Measurements from ENCODE around the gene PCDHA1. TPM values are rescaled to one million over a fixed set of nuclear protein-coding genes. Genes with fewer than 3 reads are reported as not detected.
A peak's percentile ranks its signal among the peaks of the same experiment; 100 is the strongest.
"Not testable (repeated sequence)": the region's sequence is repeated elsewhere in the genome, so short reads cannot be mapped to it uniquely, and the experiment has no call there.

Gene PCDHA1
- total RNA-seq, 1 donor from 2014 or later, result not detected

GRCh38 chr5:140833993-140834392 lies 48.1 kb downstream of the PCDHA1 start, which contains the start of gene PCDHA7:
PCDHA7 (plus strand) TSS chr5:140834269; CDS start chr5:140834384, 115 bp downstream.
- Mint-ChIP-seq H3K4me1 (ENCODE audit: unreplicated experiment) (no peaks in the 10 kb centered on the region), H3K9me3 (peaks cover 9% of the 10 kb centered on the region), H3K27me3 (no peaks in the 10 kb centered on the region), H3K4me3 (peak within 1 kb of the TSS; percentile 86), H3K27ac (peak within 1 kb of the TSS; percentile 54), H3K36me3 (peaks cover 33% of the 10 kb centered on the region)
- DNase-seq (ENCODE audit: extremely low spot score, unreplicated experiment), result no peak
- no peak for TF ChIP-seq CTCF (conservative IDR thresholded peaks at IDR 0.05)

GRCh38 chr5:140834439-140835008 lies 48.6 kb downstream of the PCDHA1 start:
- not testable (repeated sequence) for H3K4me1 Mint-ChIP-seq (ENCODE audit: unreplicated experiment); H3K9me3 Mint-ChIP-seq; DNase-seq (ENCODE audit: extremely low spot score, unreplicated experiment); H3K27me3 Mint-ChIP-seq
- Mint-ChIP-seq H3K27ac (peak overlapping the region; percentile 54), H3K36me3 (peaks cover 35% of the 10 kb centered on the region), H3K4me3 (peak overlapping the region; percentile 86)

GRCh38 chr5:140835622-140836510 lies 49.9 kb downstream of the PCDHA1 start:
- no peak for DNase-seq (ENCODE audit: extremely low spot score, unreplicated experiment)
- H3K36me3 Mint-ChIP-seq, result peaks cover 40% of the 10 kb centered on the region
- TF ChIP-seq CTCF (conservative IDR thresholded peaks at IDR 0.05), result no peak
- H3K4me3 Mint-ChIP-seq, result no peak overlapping the region
- peaks cover 15% of the 10 kb centered on the region for H3K9me3 Mint-ChIP-seq
- no peaks in the 10 kb centered on the region for H3K27me3 Mint-ChIP-seq
- H3K4me1 Mint-ChIP-seq (ENCODE audit: unreplicated experiment), result no peaks in the 10 kb centered on the region
- no peak overlapping the region for H3K27ac Mint-ChIP-seq

GRCh38 chr5:140840978-140841962 lies 55.3 kb downstream of the PCDHA1 start, which contains the start of gene PCDHA8:
PCDHA8 (plus strand) TSS chr5:140841187; CDS start chr5:140841322, 135 bp downstream.
- H3K36me3 Mint-ChIP-seq, result peaks cover 20% of the 10 kb centered on the region
- no peaks in the 10 kb centered on the region for H3K27me3 Mint-ChIP-seq
- H3K27ac Mint-ChIP-seq, result no peak within 1 kb of the TSS
- TF ChIP-seq CTCF (conservative IDR thresholded peaks at IDR 0.05), result no peak
- H3K4me1 Mint-ChIP-seq (ENCODE audit: unreplicated experiment), result no peaks in the 10 kb centered on the region
- DNase-seq (ENCODE audit: extremely low spot score, unreplicated experiment), result no peak
- H3K9me3 Mint-ChIP-seq, result peaks cover 11% of the 10 kb centered on the region
- H3K4me3 Mint-ChIP-seq, result no peak within 1 kb of the TSS

- Mint-ChIP-seq H3K36me3 (peaks cover 34% of the 10 kb centered on the region), H3K4me1 (ENCODE audit: unreplicated experiment) (no peaks in the 10 kb centered on the region), H3K27me3 (no peaks in the 10 kb centered on the region), H3K9me3 (peaks cover 23% of the 10 kb centered on the region), H3K27ac (no peak overlapping the region), H3K4me3 (no peak overlapping the region)
- no peak for TF ChIP-seq CTCF (conservative IDR thresholded peaks at IDR 0.05)
- no peak for DNase-seq (ENCODE audit: extremely low spot score, unreplicated experiment)
Observed at GRCh38 chr5:140842798-140843733, 57.1 kb downstream of the PCDHA1 start.

- not testable (repeated sequence) for H3K4me1 Mint-ChIP-seq (ENCODE audit: unreplicated experiment); H3K27me3 Mint-ChIP-seq; DNase-seq (ENCODE audit: extremely low spot score, unreplicated experiment); H3K27ac Mint-ChIP-seq
- H3K9me3 Mint-ChIP-seq, result peaks cover 12% of the 10 kb centered on the region
- peaks cover 19% of the 10 kb centered on the region for H3K36me3 Mint-ChIP-seq
- H3K4me3 Mint-ChIP-seq, result peak within 1 kb of the TSS; percentile 69
Observed at GRCh38 chr5:140848139-140849102, 62.5 kb downstream of the PCDHA1 start, which contains the start of gene PCDHA9. PCDHA9 (plus strand) TSS chr5:140848382; CDS start chr5:140848496, 114 bp downstream.

All from type B pancreatic cell (in vitro differentiated cells).